Measurements from ENCODE around the gene ACTL9.

GRCh38 chr19:8738377-8738776 is 39.8 kb upstream of the ACTL9 start:
- TF ChIP-seq EZH2 (IDR thresholded peaks at IDR 0.05; ENCODE audit: borderline replicate concordance, insufficient read depth, low read depth, low read length, poor library complexity, severe bottlenecking) = no peak
- TF ChIP-seq CTCF (IDR thresholded peaks at IDR 0.05) = no peak

All from B cell (primary cell).